KMS-11 (cell line): ENCODE results near the gene PIP4K2C.

Experiments
- H2AFZ ChIP-seq: fragments of 200-600 bp; sonication (generic); 2 replicates; pipeline ENCODE4 v1.6.1; 2016; ENCODE audit warnings: antibody characterized with exemption, mixed run types, low read depth
- H3K27ac ChIP-seq: fragments of 200-600 bp; sonication (generic); 2 replicates; pipeline ENCODE4 v1.6.1; 2016; ENCODE audit warnings: mild to moderate bottlenecking, mixed run types
- H3K27me3 ChIP-seq: fragments of 200-600 bp; sonication (generic); 2 replicates; pipeline ENCODE4 v1.6.1; 2017; ENCODE audit warnings: mild to moderate bottlenecking, low read depth, mixed run types, moderate library complexity; ENCODE audit not compliant: insufficient read depth
- H3K36me3 ChIP-seq: fragments of 200-600 bp; sonication (generic); 2 replicates; pipeline ENCODE4 v1.6.1; 2017; ENCODE audit warnings: mild to moderate bottlenecking, mixed run types; ENCODE audit not compliant: insufficient read depth
- H3K4me1 ChIP-seq: fragments of 200-600 bp; sonication (generic); 2 replicates; pipeline ENCODE4 v1.6.1; 2016; ENCODE audit warnings: mild to moderate bottlenecking, low read depth, mixed run types; ENCODE audit not compliant: poor library complexity, severe bottlenecking
- H3K4me2 ChIP-seq: fragments of 200-600 bp; sonication (generic); 2 replicates; pipeline ENCODE4 v1.7.0; 2016; ENCODE audit warnings: mild to moderate bottlenecking, mixed run types
- H3K4me3 ChIP-seq: fragments of 200-600 bp; sonication (generic); IDR thresholded peaks from 2 replicates; pipeline ENCODE4 v1.6.1; 2017; ENCODE audit warnings: low read depth, low read length, mixed read lengths; ENCODE audit not compliant: insufficient read depth
- H3K79me2 ChIP-seq: fragments of 200-600 bp; sonication (generic); 2 replicates; pipeline ENCODE4 v1.6.1; 2016; ENCODE audit warnings: low read depth, mixed run types; ENCODE audit not compliant: insufficient read depth
- H3K9ac ChIP-seq: fragments of 200-600 bp; sonication (generic); 2 replicates; pipeline ENCODE4 v1.6.1; 2016; ENCODE audit warnings: mild to moderate bottlenecking, mixed run types
- H4K20me1 ChIP-seq: fragments of 200-600 bp; sonication (generic); 2 replicates; pipeline ENCODE4 v1.6.1; 2016; ENCODE audit warnings: mild to moderate bottlenecking, mixed run types; ENCODE audit not compliant: insufficient read depth
- TF ChIP-seq, protein P1 (sequence below): fragments of 200-600 bp; sonication (generic); conservative IDR thresholded peaks from 2 replicates; pipeline ENCODE4 v1.6.1; 2017; ENCODE audit warnings: low read depth, mild to moderate bottlenecking, antibody characterized with exemption, low read length, moderate library complexity, mixed read lengths

PIP4K2C gene

DNA sequence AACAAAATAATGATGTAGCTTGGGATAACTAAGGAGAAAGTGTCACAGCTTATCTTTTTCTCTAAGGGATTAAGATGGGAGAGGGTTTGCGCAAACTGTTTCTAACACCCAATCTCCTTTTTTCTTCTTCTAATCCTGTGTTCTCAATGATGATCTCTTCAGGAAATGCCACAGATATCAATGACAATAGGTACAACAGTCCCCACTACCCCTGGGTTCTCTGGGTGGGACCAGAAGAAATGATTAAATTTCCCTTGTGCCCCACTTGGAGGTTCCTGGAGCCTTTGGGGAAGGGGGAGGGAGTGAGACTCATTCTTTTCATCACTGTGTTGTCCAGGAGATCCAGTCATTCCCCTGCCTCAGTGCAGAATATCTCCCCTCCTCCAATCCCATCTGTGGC is 8.6 kb upstream of the PIP4K2C start:
- Histone ChIP-seq H3K4me3 (no peak overlapping the region), H2AFZ (no peak overlapping the region), H3K27me3 (no peaks in the 10 kb centered on the region; the same call in 1 of the 2 replicates), H3K27ac (no peak overlapping the region), H3K4me2 (no peak overlapping the region), H3K36me3 (no peaks in the 10 kb centered on the region), H3K4me1 (peaks cover 8% of the 10 kb centered on the region), H3K79me2 (no peaks in the 10 kb centered on the region), H4K20me1 (no peaks in the 10 kb centered on the region), H3K9ac (no peak overlapping the region)
- TF ChIP-seq, protein P1, sequence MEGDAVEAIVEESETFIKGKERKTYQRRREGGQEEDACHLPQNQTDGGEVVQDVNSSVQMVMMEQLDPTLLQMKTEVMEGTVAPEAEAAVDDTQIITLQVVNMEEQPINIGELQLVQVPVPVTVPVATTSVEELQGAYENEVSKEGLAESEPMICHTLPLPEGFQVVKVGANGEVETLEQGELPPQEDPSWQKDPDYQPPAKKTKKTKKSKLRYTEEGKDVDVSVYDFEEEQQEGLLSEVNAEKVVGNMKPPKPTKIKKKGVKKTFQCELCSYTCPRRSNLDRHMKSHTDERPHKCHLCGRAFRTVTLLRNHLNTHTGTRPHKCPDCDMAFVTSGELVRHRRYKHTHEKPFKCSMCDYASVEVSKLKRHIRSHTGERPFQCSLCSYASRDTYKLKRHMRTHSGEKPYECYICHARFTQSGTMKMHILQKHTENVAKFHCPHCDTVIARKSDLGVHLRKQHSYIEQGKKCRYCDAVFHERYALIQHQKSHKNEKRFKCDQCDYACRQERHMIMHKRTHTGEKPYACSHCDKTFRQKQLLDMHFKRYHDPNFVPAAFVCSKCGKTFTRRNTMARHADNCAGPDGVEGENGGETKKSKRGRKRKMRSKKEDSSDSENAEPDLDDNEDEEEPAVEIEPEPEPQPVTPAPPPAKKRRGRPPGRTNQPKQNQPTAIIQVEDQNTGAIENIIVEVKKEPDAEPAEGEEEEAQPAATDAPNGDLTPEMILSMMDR = no peak

DNA sequence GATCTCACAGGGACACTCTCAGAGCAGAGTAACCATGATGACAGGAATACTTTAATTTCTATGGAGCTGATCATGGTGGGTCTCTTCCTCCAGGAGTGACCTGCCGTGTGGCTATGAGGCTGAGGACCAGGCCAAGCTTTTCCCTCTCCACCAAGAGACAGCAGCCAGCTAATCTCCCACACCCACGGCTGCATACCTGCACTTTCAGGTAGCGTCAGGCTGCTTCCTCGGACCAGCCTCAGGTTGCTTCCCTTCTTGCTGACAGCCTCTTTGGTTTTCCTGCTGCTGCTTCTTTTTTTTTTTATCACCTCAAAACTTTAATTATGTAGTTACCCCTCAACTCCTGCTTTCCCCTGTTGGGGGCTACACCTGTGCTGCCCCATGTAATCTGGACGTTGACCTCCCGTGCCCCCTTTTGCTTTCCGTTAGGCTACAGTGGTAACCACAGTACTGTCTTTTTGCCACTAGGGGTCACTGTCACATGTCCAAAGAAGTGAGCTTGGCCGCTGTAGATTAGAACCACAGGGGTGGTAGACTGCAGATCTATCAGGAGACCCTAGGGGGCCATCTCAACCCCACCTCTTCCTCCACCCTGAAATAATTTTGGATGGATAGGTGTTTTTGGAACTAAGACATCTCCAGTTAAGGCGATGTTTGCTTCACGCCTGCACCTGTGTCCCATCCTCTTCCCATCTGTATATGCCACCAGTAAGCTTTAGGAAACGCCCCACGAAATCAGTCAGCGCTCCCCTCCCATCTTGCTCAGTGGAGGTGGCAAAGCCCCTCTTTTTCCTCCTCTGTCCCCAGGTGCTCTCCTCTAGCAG is 7.8 kb upstream of the PIP4K2C start:
- no peak overlapping the region for H3K9ac ChIP-seq
- H2AFZ ChIP-seq = peak overlapping the region; percentile 18; the same call in 1 of the 2 replicates
- TF ChIP-seq, protein P1 = peak; percentile 100
- H3K4me3 ChIP-seq = no peak overlapping the region
- H3K27ac ChIP-seq = no peak overlapping the region
- peaks cover 8% of the 10 kb centered on the region for H3K4me1 ChIP-seq
- no peaks in the 10 kb centered on the region for H3K79me2 ChIP-seq
- no peaks in the 10 kb centered on the region for H3K36me3 ChIP-seq
- no peaks in the 10 kb centered on the region; the same call in 1 of the 2 replicates for H3K27me3 ChIP-seq
- H3K4me2 ChIP-seq = no peak overlapping the region
- no peaks in the 10 kb centered on the region for H4K20me1 ChIP-seq

DNA sequence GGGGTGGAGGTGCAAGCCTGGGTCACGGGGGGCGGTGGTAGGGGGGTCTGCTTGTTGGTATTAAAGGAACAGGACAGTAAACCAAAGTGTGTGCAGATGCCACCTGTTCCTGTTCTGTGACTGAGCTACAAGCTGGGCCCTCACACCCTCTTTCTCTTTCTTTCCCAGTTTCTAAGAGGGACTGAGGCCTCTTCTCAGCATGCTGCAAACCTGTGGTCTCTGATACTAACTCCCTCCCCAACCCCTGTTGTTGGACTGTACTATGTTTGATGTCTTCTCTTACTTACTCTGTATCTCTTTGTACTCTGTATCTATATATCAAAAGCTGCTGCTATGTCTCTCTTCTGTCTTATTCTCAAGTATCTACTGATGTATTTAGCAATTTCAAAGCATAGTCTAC is 6.9 kb upstream of the PIP4K2C start:
- no peaks in the 10 kb centered on the region for H3K36me3 ChIP-seq
- H2AFZ ChIP-seq = no peak overlapping the region
- H4K20me1 ChIP-seq = no peaks in the 10 kb centered on the region
- peaks cover 8% of the 10 kb centered on the region for H3K4me1 ChIP-seq
- TF ChIP-seq, protein P1 = no peak
- H3K4me3 ChIP-seq = no peak overlapping the region
- H3K9ac ChIP-seq = no peak overlapping the region
- no peaks in the 10 kb centered on the region for H3K79me2 ChIP-seq
- H3K27me3 ChIP-seq = no peaks in the 10 kb centered on the region; the same call in 1 of the 2 replicates
- no peak overlapping the region for H3K27ac ChIP-seq
- H3K4me2 ChIP-seq = no peak overlapping the region

DNA sequence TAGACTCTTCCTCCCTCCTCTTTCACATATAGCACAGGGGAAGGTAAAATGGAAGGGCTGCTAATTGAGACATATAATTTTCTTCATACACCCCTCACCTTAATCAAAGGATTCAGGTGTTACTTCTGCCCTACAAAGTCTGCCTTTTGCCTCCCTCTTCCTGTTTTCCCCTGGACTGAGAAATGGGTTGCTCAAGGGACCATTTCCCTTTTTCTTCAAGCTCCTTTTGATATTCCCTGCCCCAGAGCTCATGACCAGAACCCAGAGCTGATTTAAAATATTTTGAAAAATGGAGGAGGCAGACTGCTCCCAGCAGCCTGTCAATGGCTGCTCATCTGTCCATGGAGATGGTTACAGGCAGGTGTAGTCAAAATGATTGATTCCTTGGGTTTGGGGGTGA is 6.3 kb upstream of the PIP4K2C start:
- Histone ChIP-seq H3K4me3 (no peak overlapping the region), H3K9ac (no peak overlapping the region), H3K36me3 (no peaks in the 10 kb centered on the region), H3K79me2 (no peaks in the 10 kb centered on the region), H3K27me3 (no peaks in the 10 kb centered on the region; the same call in 1 of the 2 replicates), H3K4me2 (no peak overlapping the region), H2AFZ (no peak overlapping the region), H3K27ac (no peak overlapping the region), H3K4me1 (peaks cover 8% of the 10 kb centered on the region), H4K20me1 (no peaks in the 10 kb centered on the region)
- TF ChIP-seq, protein P1 = no peak
